ENCODE measurements around the gene HS3ST3B1. TPM values are rescaled to one million over a fixed set of nuclear protein-coding genes. Genes with fewer than 3 reads are reported as not detected.

Gene HS3ST3B1
- total RNA-seq, 1 donor from 2014 or later = 1.2 TPM

GRCh38 chr17:14321980-14322776 is 21.3 kb downstream of the HS3ST3B1 start:
- H3K4me3 ChIP-seq = no peak overlapping the region
- no peaks in the 10 kb centered on the region for H3K4me1 ChIP-seq
- intact Hi-C loops (cut with micrococcal nuclease) = no loop called here
- H3K27me3 ChIP-seq (ENCODE audit: low read depth) = peaks cover 10% of the 10 kb centered on the region
- H3K36me3 ChIP-seq = no peaks in the 10 kb centered on the region
- no peak for DNase-seq
- no peaks in the 10 kb centered on the region for H3K9me3 ChIP-seq (replicated peaks)
- TF ChIP-seq CTCF (IDR thresholded peaks at IDR 0.05; ENCODE audit: borderline replicate concordance) = no peak
- H3K27ac ChIP-seq (replicated peaks) = no peak overlapping the region

- no peak for TF ChIP-seq CTCF (IDR thresholded peaks at IDR 0.05; ENCODE audit: borderline replicate concordance)
- intact Hi-C loops (cut with micrococcal nuclease) = no loop called here
- Histone ChIP-seq H3K27ac (replicated peaks) (no peak overlapping the region), H3K9me3 (replicated peaks) (no peaks in the 10 kb centered on the region), H3K4me3 (no peak overlapping the region), H3K36me3 (no peaks in the 10 kb centered on the region), H3K4me1 (no peaks in the 10 kb centered on the region), H3K27me3 (ENCODE audit: low read depth) (peaks cover 10% of the 10 kb centered on the region)
- DNase-seq = no peak
These were observed 22.7 kb downstream of the HS3ST3B1 start for GRCh38 chr17:14323522-14323981.

- no peak for TF ChIP-seq CTCF (IDR thresholded peaks at IDR 0.05; ENCODE audit: borderline replicate concordance)
- Histone ChIP-seq H3K27ac (replicated peaks) (no peak overlapping the region), H3K27me3 (ENCODE audit: low read depth) (peaks cover 6% of the 10 kb centered on the region), H3K36me3 (no peaks in the 10 kb centered on the region), H3K4me1 (peaks cover under 1% of the 10 kb centered on the region), H3K9me3 (replicated peaks) (no peaks in the 10 kb centered on the region), H3K4me3 (no peak overlapping the region)
- no peak for DNase-seq
- intact Hi-C loops (cut with micrococcal nuclease) = no loop called here
These were observed 24.8 kb downstream of the HS3ST3B1 start for GRCh38 chr17:14325618-14326167.

GRCh38 chr17:14329900-14330491 is 29.1 kb downstream of the HS3ST3B1 start:
- no peak for DNase-seq
- intact Hi-C loops (cut with micrococcal nuclease) = no loop called here
- no peak for TF ChIP-seq CTCF (IDR thresholded peaks at IDR 0.05; ENCODE audit: borderline replicate concordance)
- Histone ChIP-seq H3K4me1 (peaks cover 8% of the 10 kb centered on the region), H3K36me3 (no peaks in the 10 kb centered on the region), H3K27me3 (ENCODE audit: low read depth) (no peaks in the 10 kb centered on the region), H3K4me3 (no peak overlapping the region), H3K27ac (replicated peaks) (no peak overlapping the region), H3K9me3 (replicated peaks) (no peaks in the 10 kb centered on the region)

- no peak for TF ChIP-seq CTCF (IDR thresholded peaks at IDR 0.05; ENCODE audit: borderline replicate concordance)
- Histone ChIP-seq H3K4me3 (no peak overlapping the region), H3K4me1 (peaks cover 13% of the 10 kb centered on the region), H3K27ac (replicated peaks) (no peak overlapping the region), H3K9me3 (replicated peaks) (no peaks in the 10 kb centered on the region), H3K27me3 (ENCODE audit: low read depth) (no peaks in the 10 kb centered on the region), H3K36me3 (no peaks in the 10 kb centered on the region)
- no peak for DNase-seq
- intact Hi-C loops (cut with micrococcal nuclease) = no loop called here
These were observed 29.6 kb downstream of the HS3ST3B1 start for GRCh38 chr17:14330492-14330962.

Data from left ventricle myocardium inferior (tissue), 1 donor.